Activated T-helper 17 cell treated with anti-CD3 and anti-CD28 coated beads, Interleukin-2, amount 50 U/mL, for 72 hours (primary cell): Measurements from ENCODE around the gene GSK3A. TPM values are rescaled to one million over a fixed set of nuclear protein-coding genes. Genes with fewer than 3 reads are reported as not detected.
"Not testable (repeated sequence)": the region's sequence is repeated elsewhere in the genome, so short reads cannot be mapped to it uniquely, and the experiment has no call there.

Source experiments
- ATAC-seq: fragments of 150-1000 bp; cut with Tn5 transposase; replicated peaks from 2 replicates; pipeline ENCODE4 v1.10.0; 2021; ENCODE audit warnings: mild to moderate bottlenecking, moderate library complexity
- H3K27ac Mint-ChIP-seq: one replicate; pipeline ENCODE4 v1.8.0; 2022; ENCODE audit warnings: mixed read lengths
- H3K27me3 Mint-ChIP-seq: one replicate; pipeline ENCODE4 v1.8.0; 2022; ENCODE audit warnings: mixed read lengths
- H3K36me3 Mint-ChIP-seq: one replicate; pipeline ENCODE4 v1.8.0; 2022; ENCODE audit warnings: low read depth, mild to moderate bottlenecking, mixed read lengths
- H3K4me1 Mint-ChIP-seq: one replicate; pipeline ENCODE4 v1.8.0; 2022; ENCODE audit warnings: mixed read lengths
- H3K4me3 Mint-ChIP-seq: one replicate; pipeline ENCODE4 v1.8.0; 2022; ENCODE audit warnings: mild to moderate bottlenecking, mixed read lengths
- H3K9me3 Mint-ChIP-seq: one replicate; pipeline ENCODE4 v1.8.0; 2022; ENCODE audit warnings: mixed read lengths
- total RNA-seq, 2 donors: library from RNA; stranded (reverse); gene quantifications; one replicate each; pipeline ENCODE4 v1.2.3, GENCODE V29; 2022

The GSK3A gene
- total RNA-seq, 2 donors from 2014 or later: 30.3 to 47.2 TPM

DNA sequence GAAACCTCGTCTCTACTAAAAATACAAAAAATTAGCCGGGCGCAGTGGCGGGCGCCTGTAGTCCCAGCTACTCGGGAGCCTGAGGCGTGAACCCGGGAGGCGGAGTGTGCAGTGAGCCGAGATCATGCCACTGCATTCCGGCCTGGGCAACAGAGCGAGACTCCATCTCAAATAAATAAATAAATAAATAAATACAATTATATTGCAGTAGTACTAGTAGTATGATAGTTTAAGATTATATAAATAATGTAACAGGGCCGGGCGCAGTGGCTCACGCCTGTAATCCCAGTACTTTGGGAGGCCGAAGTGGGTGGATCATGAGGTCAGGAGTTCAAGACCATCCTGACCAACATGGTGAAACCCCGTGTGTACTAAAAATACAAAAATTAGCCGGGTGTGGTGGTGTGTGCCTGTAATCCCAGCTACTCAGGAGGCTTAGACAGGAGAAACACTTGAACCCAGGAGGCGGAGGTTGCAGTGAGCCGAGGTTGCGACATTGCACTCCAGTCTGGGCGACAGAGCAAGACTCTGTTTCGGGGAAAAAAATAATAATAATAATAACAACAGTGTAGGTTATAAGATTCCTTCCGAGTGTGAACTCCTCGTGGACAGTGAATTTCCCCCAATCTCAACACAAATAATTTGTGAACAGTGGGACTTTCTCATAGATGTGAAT, 24.7 kb upstream of the GSK3A start:
- H3K36me3 Mint-ChIP-seq, H3K4me3 Mint-ChIP-seq, H3K4me1 Mint-ChIP-seq, ATAC-seq, H3K27me3 Mint-ChIP-seq, H3K9me3 Mint-ChIP-seq, H3K27ac Mint-ChIP-seq: not testable (repeated sequence)

DNA sequence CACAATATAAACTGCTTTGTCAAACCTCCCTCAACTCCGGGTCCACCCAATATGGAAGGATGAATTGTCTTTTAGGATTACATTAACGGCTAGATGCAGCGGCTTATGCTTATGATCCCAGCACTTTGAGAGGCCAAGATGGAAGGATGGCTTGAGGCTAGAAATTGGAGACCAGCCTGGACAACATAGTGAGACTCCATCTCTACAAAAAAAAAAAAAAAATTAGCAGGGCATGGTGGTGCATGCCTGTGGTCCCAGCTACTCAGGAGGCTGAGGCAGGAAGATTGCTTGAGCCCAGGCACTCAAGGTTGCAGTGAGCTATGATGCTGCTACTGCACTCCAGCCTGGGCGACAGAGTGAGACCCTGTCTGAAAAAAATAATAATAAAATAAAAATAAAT, 23.7 kb upstream of the GSK3A start:
- H3K9me3 Mint-ChIP-seq, H3K36me3 Mint-ChIP-seq, H3K4me1 Mint-ChIP-seq, H3K27ac Mint-ChIP-seq, H3K27me3 Mint-ChIP-seq, H3K4me3 Mint-ChIP-seq, ATAC-seq: not testable (repeated sequence)

DNA sequence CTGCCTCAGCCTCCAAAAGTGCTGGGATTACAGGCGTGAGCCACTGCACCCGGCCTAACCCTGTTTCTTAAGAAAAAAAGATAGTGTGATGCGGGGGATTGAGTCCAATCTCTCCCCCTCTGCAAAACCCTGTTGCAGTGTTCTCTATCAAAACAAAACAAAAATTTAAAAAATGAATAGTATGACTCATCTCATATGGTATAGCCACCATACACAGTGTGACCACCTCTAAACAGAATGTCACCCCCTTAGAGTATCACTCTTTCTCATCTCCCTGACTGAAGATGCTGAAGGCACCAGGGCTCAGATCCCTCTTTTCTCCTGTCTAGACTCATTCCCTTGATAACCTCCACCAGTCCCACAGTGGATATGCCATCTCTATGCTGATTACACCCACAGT, 19.4 kb upstream of the GSK3A start:
- H3K36me3 Mint-ChIP-seq: no peaks in the 10 kb centered on the region
- H3K27me3 Mint-ChIP-seq: no peaks in the 10 kb centered on the region
- H3K9me3 Mint-ChIP-seq: no peaks in the 10 kb centered on the region
- H3K4me3 Mint-ChIP-seq: no peak overlapping the region
- H3K4me1 Mint-ChIP-seq: no peaks in the 10 kb centered on the region
- H3K27ac Mint-ChIP-seq: no peak overlapping the region
- no peak for ATAC-seq

DNA sequence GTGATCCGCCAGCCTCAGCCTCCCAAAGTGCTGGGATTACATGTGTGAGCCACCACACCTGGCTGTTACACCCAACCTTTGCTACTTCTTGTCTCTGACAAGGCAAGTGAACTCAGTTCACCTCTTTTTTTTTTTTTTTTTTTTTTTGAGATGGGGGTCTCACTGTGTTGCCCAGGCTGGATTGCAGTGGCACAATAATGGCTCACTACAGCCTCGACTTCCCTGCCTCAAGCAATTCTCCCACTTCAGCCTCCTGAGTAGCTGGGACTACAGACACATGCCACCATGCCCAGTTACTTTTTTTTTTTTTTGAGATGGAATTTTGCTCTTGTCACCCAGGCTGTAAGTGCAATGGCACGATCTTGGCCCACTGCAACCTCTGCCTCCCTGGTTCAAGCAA, 15.4 kb upstream of the GSK3A start:
- H3K4me3 Mint-ChIP-seq, H3K9me3 Mint-ChIP-seq, ATAC-seq, H3K27me3 Mint-ChIP-seq, H3K27ac Mint-ChIP-seq, H3K36me3 Mint-ChIP-seq, H3K4me1 Mint-ChIP-seq: not testable (repeated sequence)

DNA sequence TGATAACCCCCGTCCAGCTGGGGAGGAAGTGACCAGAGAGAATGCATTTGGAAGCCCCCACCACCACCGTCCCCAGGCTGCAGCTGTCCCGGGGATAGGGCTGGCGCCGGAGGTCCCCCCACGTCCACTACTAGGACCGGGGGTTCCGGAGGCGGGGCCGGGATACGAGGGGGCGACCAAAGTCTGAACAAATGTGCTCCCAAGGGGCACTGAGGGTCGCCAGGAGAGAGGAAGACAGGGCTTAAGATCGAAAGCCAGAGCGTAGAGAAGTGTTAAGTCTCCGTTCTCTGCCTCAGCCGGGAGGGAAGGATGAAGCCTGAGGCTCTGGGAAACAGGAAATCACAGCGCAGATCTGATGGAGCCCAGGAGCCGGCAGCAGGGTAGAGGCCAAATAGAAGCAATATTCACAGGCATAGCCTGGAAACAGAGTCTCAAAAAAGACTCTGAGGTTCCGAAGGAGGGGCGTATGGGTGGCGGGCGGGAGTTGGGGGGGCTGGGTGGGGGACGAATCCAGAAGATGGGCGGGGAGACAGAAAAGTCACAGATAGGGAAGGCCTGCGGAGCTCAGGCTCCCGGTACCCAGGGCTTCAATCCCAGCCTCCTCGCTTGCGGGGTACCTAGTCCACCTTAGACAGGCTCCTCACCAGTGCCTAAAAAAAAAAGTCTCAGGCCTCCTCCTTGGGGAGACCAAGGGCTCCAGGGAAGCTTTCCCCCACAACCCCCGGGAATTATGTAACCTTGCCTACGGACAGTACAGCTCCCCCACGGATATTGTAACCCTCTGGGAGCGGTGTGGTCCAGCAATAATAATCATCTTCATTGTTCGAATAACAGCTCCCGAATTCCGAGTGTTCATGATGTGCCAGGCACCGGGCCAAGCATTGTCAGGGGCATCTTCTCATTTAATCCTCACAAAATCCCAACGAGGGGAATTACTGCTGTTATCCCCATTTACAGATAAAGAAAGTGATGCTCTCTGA, 13.7 kb upstream of the GSK3A start:
- Mint-ChIP-seq H3K36me3 (peaks cover 16% of the 10 kb centered on the region), H3K4me3 (peak overlapping the region; percentile 61), H3K27me3 (no peaks in the 10 kb centered on the region), H3K9me3 (no peaks in the 10 kb centered on the region), H3K27ac (no peak overlapping the region), H3K4me1 (peaks cover 12% of the 10 kb centered on the region)
- ATAC-seq: no peak

DNA sequence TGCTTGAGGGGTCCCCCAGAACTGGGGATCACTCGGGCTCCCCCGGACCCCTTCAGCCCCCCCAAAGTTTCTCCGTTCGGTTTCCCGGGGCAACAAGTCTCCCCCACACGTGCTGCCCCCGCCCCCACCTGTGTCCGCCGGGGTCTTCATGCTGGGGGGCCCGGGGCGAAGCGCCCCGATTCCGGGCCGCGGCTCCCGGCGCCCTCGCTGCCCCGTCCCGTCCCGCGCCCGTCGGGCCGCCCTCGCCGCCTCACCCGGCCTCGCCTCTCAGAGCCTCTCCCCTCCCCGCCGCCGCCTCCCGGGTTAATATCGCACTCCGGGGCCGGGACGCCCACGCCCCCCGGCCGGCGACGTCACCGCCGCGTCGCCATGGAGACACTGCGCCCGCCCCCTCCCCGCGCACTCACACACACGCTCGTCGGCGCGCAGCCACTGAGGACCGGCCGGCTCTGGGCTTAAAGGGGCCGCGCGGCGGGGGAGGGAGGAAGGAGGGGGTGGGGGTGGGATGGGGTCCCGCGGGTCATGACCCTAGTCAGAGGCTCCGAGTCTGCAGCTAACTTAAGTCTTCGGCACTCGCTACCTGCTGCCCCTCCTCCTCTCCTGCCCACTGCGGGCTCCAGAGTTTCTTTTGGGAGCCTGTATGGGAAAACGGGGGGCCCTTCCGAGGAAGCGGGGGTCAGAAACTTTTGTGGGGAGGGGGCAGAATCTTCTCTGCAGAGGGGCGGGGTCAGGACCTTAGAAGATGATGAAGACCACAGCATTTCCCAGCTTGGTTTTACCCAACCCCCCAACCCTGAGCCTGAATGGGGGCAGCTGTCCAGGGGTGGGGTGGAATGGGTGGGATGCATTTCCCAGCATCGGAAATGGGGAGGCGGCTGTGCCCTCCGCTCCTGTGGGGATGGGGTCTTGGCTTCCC, 12.7 kb upstream of the GSK3A start, which contains the start of gene ERF:
Gene ERF (minus strand): TSS at position 279 of the 916 bp plus-strand sequence. CDS start 129 bp downstream, at position 150.
- Mint-ChIP-seq H3K9me3 (no peaks in the 10 kb centered on the region), H3K27me3 (no peaks in the 10 kb centered on the region), H3K4me1 (peaks cover 12% of the 10 kb centered on the region), H3K36me3 (peaks cover 18% of the 10 kb centered on the region), H3K4me3 (peak within 1 kb of the TSS; percentile 61), H3K27ac (no peak within 1 kb of the TSS)
- ATAC-seq: peak; percentile 88

DNA sequence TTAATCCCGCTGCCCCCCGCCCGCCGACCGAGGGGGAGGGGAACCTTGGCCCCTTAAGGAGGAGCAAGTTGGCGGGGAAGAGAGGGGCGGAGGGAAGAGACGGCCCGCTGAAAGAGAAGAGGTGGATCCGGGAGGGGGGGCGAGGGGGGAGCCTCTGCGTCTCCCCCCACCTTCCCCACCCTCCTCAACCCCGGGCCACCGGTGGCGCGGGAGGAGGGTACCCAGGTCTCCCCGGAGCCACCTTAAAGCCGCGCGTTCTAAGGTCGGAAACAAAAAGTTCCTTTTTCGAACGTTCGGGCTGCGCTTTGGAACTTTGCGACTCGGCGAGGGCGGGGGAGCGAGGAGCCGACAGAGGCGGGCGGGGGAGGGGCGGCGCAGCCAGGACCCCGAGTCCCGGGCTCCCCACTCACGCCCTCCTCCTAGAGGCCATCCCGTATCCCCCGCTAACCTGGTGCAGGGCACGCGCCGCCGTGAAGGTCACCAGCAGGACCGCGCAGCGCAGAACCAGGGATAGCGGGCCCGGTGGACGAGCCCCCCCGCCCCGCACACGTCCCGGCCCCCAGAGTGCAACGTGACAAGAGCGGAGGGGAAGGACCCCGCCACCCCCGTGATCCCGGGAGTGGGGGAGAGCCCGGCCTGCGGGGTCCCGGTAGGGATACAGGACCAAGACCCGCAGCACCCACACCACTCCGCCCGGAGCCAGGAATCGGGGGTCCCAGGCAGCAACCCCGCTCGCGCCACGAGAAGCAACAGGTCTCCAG, 11.9 kb upstream of the GSK3A start:
- peak; percentile 34 for ATAC-seq
- Mint-ChIP-seq H3K4me3 (peak overlapping the region; percentile 61), H3K9me3 (no peaks in the 10 kb centered on the region), H3K4me1 (peaks cover 12% of the 10 kb centered on the region), H3K27ac (no peak overlapping the region), H3K27me3 (no peaks in the 10 kb centered on the region), H3K36me3 (peaks cover 25% of the 10 kb centered on the region)

DNA sequence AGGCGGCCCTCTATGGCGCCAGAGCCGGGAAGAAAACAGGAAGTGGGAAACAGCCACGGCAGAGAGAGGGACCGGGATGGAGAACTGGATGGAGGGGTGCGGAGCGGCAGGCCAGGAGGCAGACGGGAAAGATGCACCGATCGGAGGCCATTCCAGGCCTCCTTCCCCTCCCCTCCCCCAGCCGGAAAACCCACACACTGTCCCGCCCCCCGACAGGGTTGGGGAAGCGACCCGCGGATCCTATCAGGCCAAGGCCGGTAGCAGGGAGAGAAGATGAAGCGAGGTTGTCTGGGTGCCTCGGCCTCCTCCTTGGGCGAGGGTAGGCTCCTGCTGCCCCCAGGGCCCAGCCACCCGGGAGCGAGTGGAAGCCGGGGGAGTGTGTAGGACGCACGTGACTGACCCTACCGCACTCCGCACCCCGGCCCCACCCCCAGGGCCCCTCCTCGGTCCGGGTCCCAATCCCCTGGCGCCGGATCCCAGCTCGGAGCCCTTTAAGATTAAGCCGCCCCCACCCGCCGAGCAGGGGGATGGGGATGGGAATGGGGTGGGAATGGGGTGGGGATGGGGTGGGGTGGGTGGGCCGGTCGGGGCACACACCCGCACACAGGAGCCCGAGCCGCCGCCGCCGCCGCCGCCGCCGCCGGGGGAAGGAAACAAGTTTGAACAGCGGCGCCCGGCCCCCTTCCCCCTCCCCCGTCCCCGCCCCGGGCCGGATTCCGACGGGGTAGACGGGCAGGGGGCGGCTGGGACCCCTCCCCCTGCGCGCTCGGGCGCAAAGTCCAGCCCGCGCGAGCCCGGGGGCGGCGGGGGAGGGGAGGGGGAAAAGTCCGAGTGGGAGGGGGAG, 11.1 kb upstream of the GSK3A start:
- no peaks in the 10 kb centered on the region for H3K27me3 Mint-ChIP-seq
- H3K4me3 Mint-ChIP-seq: peak overlapping the region; percentile 94
- ATAC-seq: peak; percentile 34
- H3K27ac Mint-ChIP-seq: peak overlapping the region; percentile 97
- H3K9me3 Mint-ChIP-seq: no peaks in the 10 kb centered on the region
- H3K36me3 Mint-ChIP-seq: peaks cover 30% of the 10 kb centered on the region
- H3K4me1 Mint-ChIP-seq: peaks cover 12% of the 10 kb centered on the region

DNA sequence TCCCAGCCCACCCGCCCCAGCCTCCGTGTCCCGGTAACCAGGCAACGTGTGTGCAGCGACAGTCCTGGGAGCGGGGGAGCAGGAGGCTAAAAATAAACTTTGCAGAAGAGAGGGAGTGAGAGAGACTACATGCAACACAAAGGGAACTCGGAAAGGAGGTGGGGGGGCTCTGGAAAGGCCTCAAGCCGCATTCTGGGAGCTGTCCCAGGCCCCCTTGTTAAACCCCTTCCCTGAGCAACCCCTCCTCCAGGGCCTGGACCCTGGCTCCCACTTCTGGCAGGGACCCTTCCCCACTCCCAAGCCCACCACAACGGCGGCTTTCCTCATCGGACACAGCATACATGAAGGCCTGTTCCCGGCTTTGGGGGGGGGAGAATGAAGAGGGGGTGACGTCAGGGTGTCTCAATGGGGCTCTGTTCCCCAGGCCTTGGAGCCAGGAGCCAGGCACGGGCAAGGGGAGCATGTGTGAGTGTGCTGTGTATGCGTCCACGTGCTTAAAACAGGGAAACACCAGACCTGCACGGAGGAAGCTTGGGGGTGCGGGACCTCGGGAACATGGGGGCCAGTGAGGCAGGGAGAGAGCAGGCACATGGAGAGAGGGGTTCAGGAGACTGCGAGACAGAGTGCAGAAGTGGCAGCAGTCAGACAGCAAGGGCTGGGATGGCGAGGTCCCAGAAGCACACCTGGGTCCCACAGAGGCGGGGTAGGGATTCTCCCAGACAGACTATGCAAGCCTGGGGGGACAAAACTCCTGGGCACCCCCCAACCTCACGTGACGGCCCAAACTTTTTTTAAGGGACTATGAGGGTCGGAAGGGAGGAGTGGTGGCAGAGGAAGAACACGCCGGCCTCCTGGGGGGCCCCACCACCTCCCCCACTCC, 10.2 kb upstream of the GSK3A start:
- H3K36me3 Mint-ChIP-seq: peaks cover 30% of the 10 kb centered on the region
- H3K4me3 Mint-ChIP-seq: peak overlapping the region; percentile 94
- peak overlapping the region; percentile 97 for H3K27ac Mint-ChIP-seq
- peaks cover 12% of the 10 kb centered on the region for H3K4me1 Mint-ChIP-seq
- H3K9me3 Mint-ChIP-seq: no peaks in the 10 kb centered on the region
- no peak for ATAC-seq
- no peaks in the 10 kb centered on the region for H3K27me3 Mint-ChIP-seq

DNA sequence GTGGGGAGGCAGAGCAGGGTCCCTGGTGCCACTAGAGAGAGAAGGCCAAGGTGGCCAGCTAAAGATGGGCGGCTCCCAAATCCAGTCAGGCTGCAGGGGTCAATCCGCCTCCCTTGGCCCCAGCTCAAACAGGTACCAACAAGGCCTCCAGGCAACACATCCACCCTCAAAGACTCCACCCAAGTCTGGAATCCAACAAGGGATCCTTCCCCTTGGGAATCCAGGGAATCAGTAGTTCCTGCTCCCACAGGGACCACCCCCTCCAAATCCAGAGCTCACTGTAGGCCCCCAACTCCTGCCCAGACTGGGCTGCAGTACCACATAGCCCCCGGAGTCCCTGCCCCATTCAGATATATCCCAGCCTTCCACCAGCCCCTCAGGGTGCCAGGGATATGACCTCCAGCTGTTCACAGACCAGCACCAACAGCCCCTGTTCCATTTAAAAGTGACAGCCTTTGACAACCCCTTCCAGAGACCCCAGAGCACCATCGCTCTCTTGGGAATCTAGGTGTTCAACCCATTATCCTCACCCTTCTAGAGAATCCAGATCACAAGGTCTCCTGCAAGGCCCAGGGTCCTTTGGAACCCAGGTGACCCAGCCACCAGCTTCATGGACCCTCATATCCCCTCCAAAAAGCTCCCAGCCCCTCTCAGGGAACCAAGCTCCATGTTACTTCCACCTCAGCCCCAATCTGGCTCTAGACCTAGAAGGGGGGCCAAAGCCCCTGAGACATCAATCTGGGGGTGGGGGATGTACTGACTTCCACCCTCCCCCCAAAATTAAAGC, 9.4 kb upstream of the GSK3A start:
- Mint-ChIP-seq H3K36me3 (peaks cover 30% of the 10 kb centered on the region), H3K9me3 (no peaks in the 10 kb centered on the region), H3K4me3 (peak overlapping the region; percentile 94), H3K27ac (peak overlapping the region; percentile 55), H3K27me3 (no peaks in the 10 kb centered on the region), H3K4me1 (peaks cover 12% of the 10 kb centered on the region)
- ATAC-seq: no peak

DNA sequence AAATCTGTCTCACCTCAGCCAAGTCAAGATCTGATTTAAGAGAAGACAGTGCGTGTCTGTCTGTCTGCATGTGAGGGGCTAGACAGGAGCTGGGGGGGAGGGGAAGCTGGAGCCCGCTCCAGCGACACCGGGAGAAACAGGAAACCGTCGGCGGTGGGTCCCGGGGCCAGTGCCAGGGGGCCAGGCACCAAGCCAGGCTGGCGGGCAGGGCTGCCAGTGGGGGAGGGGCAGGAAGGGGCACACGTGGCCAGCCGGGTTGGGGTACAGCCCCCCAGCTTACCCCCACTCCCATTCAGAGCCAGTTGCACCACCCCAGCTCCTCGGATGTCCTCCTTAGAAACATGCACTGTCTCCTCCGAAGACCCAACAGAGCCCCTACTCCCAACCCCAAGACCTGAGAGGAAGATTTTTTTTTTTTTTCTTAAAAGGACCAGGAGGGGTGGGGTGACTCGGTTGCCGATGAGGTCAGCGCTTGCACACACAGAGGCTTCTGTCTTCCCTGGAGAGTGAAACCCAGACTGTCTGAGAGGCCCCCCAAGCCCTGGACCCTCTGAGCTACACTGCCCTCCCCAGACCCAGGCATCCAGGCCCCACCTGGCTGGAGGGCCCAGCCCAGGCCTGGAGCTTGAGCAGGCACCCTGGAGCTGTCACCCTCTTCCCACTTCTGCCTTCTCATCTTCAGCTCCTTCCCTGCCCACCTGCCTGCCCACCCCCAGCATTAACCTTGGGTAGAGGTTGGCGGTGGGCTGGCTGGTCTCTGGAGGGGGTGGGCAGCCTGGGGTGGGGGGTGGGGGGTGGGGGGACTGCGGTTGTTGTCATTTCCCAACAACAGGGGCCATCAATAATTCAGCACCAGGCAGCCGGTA, 8.5 kb upstream of the GSK3A start:
- H3K4me3 Mint-ChIP-seq: no peak overlapping the region
- peaks cover 30% of the 10 kb centered on the region for H3K36me3 Mint-ChIP-seq
- H3K9me3 Mint-ChIP-seq: no peaks in the 10 kb centered on the region
- no peak for ATAC-seq
- H3K27ac Mint-ChIP-seq: no peak overlapping the region
- H3K27me3 Mint-ChIP-seq: no peaks in the 10 kb centered on the region
- H3K4me1 Mint-ChIP-seq: peaks cover 12% of the 10 kb centered on the region
